PFSK-1 (cell line): ENCODE measurements around the gene BOD1.

Experiments
- FOXP2 ChIP-seq: optimal IDR thresholded peaks from 2 replicates; pipeline ENCODE3; 2011; ENCODE audit warnings: borderline replicate concordance, control low read depth, inconsistent platforms; ENCODE audit not compliant: insufficient read depth; ENCODE audit errors: extremely low read length, extremely low read depth
- POLR2AphosphoS5 ChIP-seq: IDR thresholded peaks from 2 replicates; pipeline ENCODE4 v1.6.1; 2012; ENCODE audit warnings: low read depth, mild to moderate bottlenecking, control low read depth, low read length, moderate library complexity
- REST ChIP-seq, 2 experiments: IDR thresholded peaks; 2 replicates each; pipeline versions ENCODE4 v1.6.1 to v1.8.0; 2011 to 2012; ENCODE audit warnings: low read depth in 2 of 2, low read length in 2 of 2, control low read depth in 1 of 2, inconsistent platforms in 1 of 2, mild to moderate bottlenecking in 1 of 2, moderate library complexity in 1 of 2; ENCODE audit not compliant: insufficient read depth in 1 of 2
- SIN3A ChIP-seq: IDR thresholded peaks from 2 replicates; pipeline ENCODE4 v1.6.1; 2012; ENCODE audit warnings: mild to moderate bottlenecking, low read length, moderate library complexity, borderline replicate concordance; ENCODE audit not compliant: insufficient read depth
- TAF1 ChIP-seq: IDR thresholded peaks from 2 replicates; pipeline ENCODE4 v1.6.1; 2012; ENCODE audit warnings: low read length, control low read depth, borderline replicate concordance; ENCODE audit not compliant: insufficient read depth

Gene BOD1

DNA sequence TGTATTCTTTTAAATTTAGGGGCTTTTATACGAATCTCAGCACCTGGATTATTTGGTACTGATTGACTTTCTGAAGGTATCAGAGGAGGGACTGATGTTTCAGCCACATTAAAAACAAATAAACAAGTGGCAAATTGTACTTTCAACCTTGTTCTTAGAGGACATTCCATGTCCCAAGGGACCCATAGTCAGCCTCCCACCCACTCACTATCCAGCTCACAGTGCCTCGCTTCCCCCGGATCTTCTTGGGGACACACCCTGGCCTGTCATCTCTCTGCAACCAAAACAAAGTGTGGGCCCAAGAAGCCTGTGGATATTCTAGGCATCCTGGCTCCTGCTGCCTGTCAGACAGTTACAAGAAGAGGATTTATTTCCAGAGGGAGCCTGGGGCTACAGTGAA is 8.8 kb upstream of the BOD1 start:
- no peak for TF ChIP-seq POLR2AphosphoS5
- TF ChIP-seq SIN3A: no peak
- no peak for TF ChIP-seq FOXP2
- no peak for TF ChIP-seq REST (IDR thresholded peaks at IDR 0.05; ENCODE audit: insufficient read depth in 1 of 2, low read depth in 2 of 2, low read length in 2 of 2)
- no peak for TF ChIP-seq TAF1

DNA sequence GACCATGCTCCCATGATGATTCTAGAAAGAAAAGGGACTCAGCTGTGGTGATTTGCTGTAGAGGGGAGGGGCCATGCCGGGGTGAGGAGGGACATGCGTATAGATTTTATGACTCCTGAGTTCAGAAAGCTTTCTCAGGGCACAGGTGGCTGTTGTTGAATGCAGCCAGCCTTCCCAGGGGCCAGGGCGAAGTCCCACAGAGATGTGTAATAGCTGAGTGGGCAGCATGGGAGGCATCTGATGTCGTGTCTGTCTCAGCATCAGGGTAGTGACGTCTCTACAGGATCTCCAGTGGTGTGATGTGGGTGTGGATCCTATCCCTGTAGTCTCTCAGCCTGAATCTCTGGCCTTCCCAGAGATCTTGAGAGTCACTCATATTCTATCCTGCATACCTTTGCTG is 7.8 kb upstream of the BOD1 start:
- TF ChIP-seq REST (IDR thresholded peaks at IDR 0.05; ENCODE audit: insufficient read depth in 1 of 2, low read depth in 2 of 2, low read length in 2 of 2) (no peak), SIN3A (no peak), FOXP2 (no peak), TAF1 (no peak), POLR2AphosphoS5 (no peak)

DNA sequence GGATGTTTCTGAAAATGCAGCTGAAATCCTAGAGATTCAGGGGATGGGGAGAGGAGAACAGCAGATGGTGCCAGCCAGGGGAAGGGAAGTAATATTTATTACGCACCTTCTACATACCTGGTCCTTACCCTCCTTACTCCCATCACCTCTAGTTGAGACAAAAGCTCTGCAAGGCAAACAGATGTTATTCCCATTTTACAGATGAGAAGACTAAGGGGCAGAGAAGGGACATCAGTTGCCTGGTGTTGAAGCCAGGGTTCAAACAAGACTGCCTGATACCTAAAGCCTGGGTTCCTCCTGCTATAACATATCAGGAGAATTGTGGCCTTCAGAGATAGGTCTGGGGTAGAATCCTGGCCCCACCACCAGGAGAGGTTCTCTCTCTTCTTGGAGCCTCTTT is 7.3 kb upstream of the BOD1 start:
- TF ChIP-seq REST (IDR thresholded peaks at IDR 0.05; ENCODE audit: insufficient read depth in 1 of 2, low read depth in 2 of 2, low read length in 2 of 2): no peak
- no peak for TF ChIP-seq POLR2AphosphoS5
- no peak for TF ChIP-seq TAF1
- TF ChIP-seq SIN3A: no peak
- no peak for TF ChIP-seq FOXP2

DNA sequence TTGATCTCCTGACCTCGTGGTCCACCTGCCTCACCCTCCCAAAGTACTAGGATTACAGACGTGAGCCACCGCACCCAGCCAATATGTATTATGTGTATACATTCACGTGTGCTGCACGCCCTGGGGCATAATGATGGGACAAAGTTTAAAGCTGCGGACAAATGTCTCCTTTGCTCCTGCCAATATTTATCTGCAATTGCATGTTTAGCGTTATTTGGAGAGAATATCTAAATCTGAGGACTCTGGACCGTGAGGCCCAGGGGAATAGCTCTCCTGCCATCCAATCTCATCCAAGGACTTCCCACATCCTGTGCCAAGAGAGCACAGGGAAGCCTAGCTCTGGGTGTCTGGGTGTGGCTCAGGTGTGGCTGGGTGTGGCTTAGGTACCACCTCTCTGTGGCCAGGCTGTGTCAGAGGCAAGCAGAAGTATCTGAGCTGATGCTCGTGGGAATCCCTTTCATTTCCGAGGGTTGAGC is 6.9 kb upstream of the BOD1 start:
- TF ChIP-seq FOXP2 (no peak), REST (IDR thresholded peaks at IDR 0.05; ENCODE audit: insufficient read depth in 1 of 2, low read depth in 2 of 2, low read length in 2 of 2) (no peak), TAF1 (no peak), POLR2AphosphoS5 (no peak), SIN3A (no peak)
